Ascending aorta (tissue), 2 donors: ENCODE results near the gene TPX2. TPM values are rescaled to one million over a fixed set of nuclear protein-coding genes. Genes with fewer than 3 reads are reported as not detected.
A peak's percentile ranks its signal among the peaks of the same experiment; 100 is the strongest.

ENCODE experiments used
- DNase-seq, 2 donors: peaks; one replicate each; pipeline ENCODE4 v3.0.0-alpha.2; 2019; ENCODE audit warnings: low spot score in 2 of 2
- H3K27ac ChIP-seq, 2 donors: fragments of 200-600 bp; sonication (generic); one replicate each; pipeline ENCODE4 v1.5.1; 2016 to 2017; ENCODE audit warnings: mild to moderate bottlenecking in 1 of 2
- H3K27me3 ChIP-seq: fragments of 200-600 bp; sonication (generic); one replicate; pipeline ENCODE4 v1.5.1; 2017
- H3K36me3 ChIP-seq, 2 donors: fragments of 200-600 bp; sonication (generic); one replicate each; pipeline ENCODE4 v1.5.1; 2016
- H3K4me1 ChIP-seq, 2 donors: fragments of 200-600 bp; sonication (generic); one replicate each; pipeline ENCODE4 v1.5.1; 2016 to 2017; ENCODE audit warnings: mild to moderate bottlenecking in 1 of 2
- H3K4me3 ChIP-seq, 2 donors: fragments of 200-600 bp; sonication (generic); one replicate each; pipeline ENCODE4 v1.5.1; 2016 to 2017; ENCODE audit warnings: mild to moderate bottlenecking in 1 of 2
- H3K9me3 ChIP-seq, 2 donors: fragments of 200-600 bp; sonication (generic); one replicate each; pipeline ENCODE4 v1.5.1; 2016
- intact Hi-C: fragments of 100-400 bp; cut with DNase I; formaldehyde crosslinking; loops from one replicate; pipeline ENCODE4 v1.15.1; 2023
- total RNA-seq: library from RNA; depleted of rRNA; stranded (reverse); fragments of >200 nt; gene quantifications from one replicate; pipeline ENCODE4 v1.1.0, GENCODE V29; 2016
- TF ChIP-seq, protein P1 (sequence below), 3 experiments: fragments of 200-600 bp in 2 of 3; fragments of 450-650 bp in 1 of 3; sonication (generic) in 2 of 3; IDR thresholded peaks; one replicate each; pipeline ENCODE4 v1.5.1; 2016 to 2019; ENCODE audit warnings: antibody characterized with exemption in 3 of 3, mild to moderate bottlenecking in 1 of 3, moderate library complexity in 1 of 3

The TPX2 gene
- total RNA-seq, 1 donor from 2014 or later = not detected

DNA sequence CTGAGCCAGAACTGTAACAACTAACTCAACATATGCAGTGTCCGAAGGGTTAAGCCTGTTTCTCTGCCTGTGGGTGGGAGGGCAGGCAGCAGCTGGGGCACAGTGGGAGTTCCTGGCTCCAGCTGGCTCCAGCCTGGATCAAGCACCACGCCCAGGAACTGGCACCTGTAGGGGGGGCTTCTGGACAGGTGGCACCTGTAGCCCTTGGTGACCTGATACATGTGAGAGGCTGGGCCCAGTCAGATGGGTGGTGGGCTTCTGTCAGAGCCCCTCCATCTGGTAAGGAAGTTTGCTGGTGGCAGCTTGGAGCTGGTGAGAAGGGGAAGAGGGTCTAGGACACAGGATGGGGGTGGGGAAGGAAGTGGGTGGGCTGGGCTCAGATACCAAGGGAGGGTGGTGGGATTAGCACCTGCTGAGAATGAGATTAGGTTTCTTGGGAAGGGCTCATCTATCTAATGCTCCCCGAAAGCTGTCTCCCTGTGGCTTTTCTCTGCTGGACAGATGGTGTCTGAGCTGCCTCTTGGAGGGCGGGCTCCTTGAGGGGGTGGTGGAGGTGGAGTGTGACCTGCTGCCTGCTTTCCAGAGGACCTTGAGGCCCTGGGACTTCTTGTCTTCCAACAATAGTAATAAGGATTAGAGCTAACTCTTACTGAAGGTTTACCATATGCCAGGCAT lies 45.0 kb upstream of the TPX2 start:
- Histone ChIP-seq H3K36me3 (peaks cover 9 to 26% of the 10 kb centered on the region in 2 donors), H3K27me3 (no peaks in the 10 kb centered on the region), H3K4me1 (peaks cover 10 to 51% of the 10 kb centered on the region in 2 donors), H3K9me3 (no peaks in the 10 kb centered on the region), H3K27ac (peak overlapping the region; percentile 74 to 96), H3K4me3 (no peak overlapping the region)
- DNase-seq = no peak
- TF ChIP-seq, protein P1, sequence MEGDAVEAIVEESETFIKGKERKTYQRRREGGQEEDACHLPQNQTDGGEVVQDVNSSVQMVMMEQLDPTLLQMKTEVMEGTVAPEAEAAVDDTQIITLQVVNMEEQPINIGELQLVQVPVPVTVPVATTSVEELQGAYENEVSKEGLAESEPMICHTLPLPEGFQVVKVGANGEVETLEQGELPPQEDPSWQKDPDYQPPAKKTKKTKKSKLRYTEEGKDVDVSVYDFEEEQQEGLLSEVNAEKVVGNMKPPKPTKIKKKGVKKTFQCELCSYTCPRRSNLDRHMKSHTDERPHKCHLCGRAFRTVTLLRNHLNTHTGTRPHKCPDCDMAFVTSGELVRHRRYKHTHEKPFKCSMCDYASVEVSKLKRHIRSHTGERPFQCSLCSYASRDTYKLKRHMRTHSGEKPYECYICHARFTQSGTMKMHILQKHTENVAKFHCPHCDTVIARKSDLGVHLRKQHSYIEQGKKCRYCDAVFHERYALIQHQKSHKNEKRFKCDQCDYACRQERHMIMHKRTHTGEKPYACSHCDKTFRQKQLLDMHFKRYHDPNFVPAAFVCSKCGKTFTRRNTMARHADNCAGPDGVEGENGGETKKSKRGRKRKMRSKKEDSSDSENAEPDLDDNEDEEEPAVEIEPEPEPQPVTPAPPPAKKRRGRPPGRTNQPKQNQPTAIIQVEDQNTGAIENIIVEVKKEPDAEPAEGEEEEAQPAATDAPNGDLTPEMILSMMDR (IDR thresholded peaks at IDR 0.05) = no peak
- intact Hi-C loops = no loop called here

DNA sequence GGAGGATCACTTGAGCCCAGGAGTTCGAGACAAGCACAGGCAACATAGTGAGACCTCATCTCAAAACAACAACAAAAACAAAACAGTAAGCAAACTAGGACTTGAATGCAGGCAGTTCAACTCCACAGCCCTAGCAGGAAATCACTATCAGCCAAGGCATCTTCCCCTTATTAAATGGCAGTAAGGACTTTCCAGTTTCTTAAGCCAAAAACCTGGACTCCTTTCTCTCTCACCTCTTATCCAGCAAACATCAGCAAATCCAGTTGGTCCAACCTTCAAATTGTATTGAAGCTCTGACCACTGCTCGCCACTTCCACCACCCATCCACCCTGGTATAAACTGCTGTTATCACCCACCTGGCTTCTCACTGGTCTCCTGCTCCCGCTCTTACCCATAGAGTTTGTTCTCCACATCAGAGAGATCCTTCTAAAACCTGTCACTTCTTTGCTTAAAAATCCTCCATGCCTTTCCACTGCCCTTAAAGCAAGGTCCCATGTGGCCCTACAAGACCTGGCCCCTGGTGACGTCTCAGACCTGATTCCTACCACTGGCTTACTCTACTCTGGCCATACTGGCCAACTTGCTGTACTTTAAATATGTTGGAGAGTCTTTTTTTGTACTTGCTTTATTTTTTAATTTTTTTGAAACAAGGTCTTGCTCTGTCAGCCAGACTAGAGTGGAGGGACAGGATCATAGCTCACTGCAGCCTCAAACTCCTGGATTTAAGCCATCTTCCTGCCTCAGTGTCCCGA lies 44.1 kb upstream of the TPX2 start:
- TF ChIP-seq, protein P1 (IDR thresholded peaks at IDR 0.05) = no peak
- peak overlapping the region; percentile 74 to 96 for H3K27ac ChIP-seq
- no peaks in the 10 kb centered on the region for H3K9me3 ChIP-seq
- peaks cover 9 to 23% of the 10 kb centered on the region in 2 donors for H3K36me3 ChIP-seq
- H3K27me3 ChIP-seq = no peaks in the 10 kb centered on the region
- no peak overlapping the region for H3K4me3 ChIP-seq
- no peak for DNase-seq
- intact Hi-C loops = no loop called here
- peaks cover 13 to 55% of the 10 kb centered on the region in 2 donors for H3K4me1 ChIP-seq

DNA sequence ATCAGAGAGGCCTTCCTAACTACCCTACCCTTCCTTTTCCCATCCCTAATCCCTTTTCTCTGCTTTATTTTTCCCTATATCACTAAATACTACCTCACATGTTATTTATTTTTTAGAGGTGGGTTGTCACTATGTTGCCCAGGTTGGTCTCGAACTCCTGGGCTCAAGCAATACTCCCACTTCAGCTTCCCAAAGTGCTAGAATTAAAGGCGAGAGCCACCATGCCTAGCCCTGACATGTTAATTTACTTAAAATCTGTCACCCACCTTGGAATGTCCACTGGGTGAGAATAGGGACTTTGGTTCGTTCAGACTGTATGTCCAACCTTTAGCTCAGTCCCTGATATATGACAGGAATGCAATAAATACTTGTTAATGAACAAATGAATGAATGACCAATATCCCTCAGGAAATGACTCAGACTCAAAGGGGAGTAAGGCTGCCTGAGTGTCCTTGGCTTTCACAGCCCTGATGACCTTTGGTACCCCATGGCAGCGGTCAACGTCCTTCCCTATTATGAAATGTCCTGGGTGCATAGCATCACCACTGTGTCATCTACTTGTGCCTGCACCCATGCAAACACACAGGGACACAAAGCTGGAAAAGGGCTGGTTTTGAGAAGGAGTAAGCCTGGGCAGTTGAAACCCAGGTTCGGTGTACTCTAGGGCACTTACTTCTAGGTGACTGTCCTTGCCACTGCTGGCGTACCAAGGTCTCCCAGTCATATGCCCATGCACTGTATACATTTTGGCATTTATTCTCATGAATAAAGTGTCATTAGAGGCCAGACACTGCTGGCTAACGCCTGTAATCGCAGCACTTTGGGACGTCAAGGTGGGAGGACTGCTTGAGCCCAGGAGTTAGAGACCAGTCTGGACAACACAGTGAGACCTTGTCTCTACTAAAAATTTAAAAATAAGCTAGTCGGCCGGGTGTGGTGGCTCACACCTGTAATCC lies 43.0 kb upstream of the TPX2 start:
- TF ChIP-seq, protein P1 (IDR thresholded peaks at IDR 0.05) = no peak
- Histone ChIP-seq H3K4me3 (no peak overlapping the region), H3K36me3 (peaks cover 9 to 17% of the 10 kb centered on the region in 2 donors), H3K27ac (peak overlapping the region; percentile 86 to 96), H3K4me1 (peaks cover 13 to 59% of the 10 kb centered on the region in 2 donors), H3K27me3 (no peaks in the 10 kb centered on the region), H3K9me3 (no peaks in the 10 kb centered on the region)
- intact Hi-C loops = no loop called here
- peak; percentile 39 to 90 for DNase-seq

DNA sequence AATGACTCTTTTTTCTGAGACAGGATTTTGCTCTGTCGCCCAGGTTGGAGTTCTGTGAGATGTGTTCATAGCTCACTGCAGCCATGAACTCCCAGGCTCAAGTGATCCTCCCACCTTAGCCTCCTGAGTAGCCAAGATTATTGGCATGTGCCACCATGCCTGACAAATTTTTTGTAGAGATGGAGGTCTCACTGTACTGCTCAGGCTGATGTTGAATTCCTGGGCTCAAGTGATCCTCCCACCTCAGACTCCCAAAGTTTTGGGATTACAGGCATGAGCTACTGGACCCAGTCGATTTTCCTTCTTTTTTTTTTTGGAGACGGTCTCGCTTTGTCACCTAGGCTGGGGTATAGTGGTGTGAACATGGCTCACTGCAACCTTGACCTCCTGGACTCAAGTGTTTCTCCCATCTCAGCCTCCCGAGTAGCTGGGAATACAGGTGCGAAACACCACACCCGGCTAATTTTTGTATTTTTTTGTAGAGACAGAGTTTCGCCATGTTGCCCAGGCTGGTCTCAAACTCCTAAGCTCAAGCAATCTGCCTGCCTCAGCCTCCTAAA lies 40.8 kb upstream of the TPX2 start:
- Histone ChIP-seq H3K4me1 (peaks cover 19 to 66% of the 10 kb centered on the region in 2 donors), H3K27me3 (no peaks in the 10 kb centered on the region), H3K36me3 (peaks cover 6 to 9% of the 10 kb centered on the region in 2 donors), H3K9me3 (no peaks in the 10 kb centered on the region), H3K4me3 (no peak overlapping the region), H3K27ac (peak overlapping the region; percentile 86 to 96)
- DNase-seq = no peak
- TF ChIP-seq, protein P1 (IDR thresholded peaks at IDR 0.05) = no peak
- intact Hi-C loops = loop anchor here (2.0 kb wide), 2 partner anchors 24 to 28 kb away; partner anchors contain the start of gene BCL2L1
